HG03442 (cell line): Measurements from ENCODE around the gene PRRT4.

Experiments used
- ATAC-seq: cut with Tn5 transposase; IDR thresholded peaks from one replicate; pipeline ENCODE4 v1.9.1; 2021; ENCODE audit warnings: mild to moderate bottlenecking, moderate library complexity; ENCODE audit not compliant: unreplicated experiment

PRRT4 gene

GRCh38 chr7:128361411-128362379 lies at the start of gene PRRT4:
TSS of gene PRRT4 (minus strand) at chr7:128361690.
- ATAC-seq, result no peak

GRCh38 chr7:128410451-128410753 lies 48.9 kb upstream of the PRRT4 start:
- no peak for ATAC-seq

- peak; percentile 71 for ATAC-seq
Measured at GRCh38 chr7:128409596-128410450, 48.3 kb upstream of the PRRT4 start, which contains the start of gene IMPDH1. TSS of gene IMPDH1 (minus strand) at chr7:128409982. CDS start at chr7:128409901, 81 bp downstream.

GRCh38 chr7:128408709-128409595 lies 47.5 kb upstream of the PRRT4 start:
- no peak for ATAC-seq

- ATAC-seq, result no peak
Measured at GRCh38 chr7:128407751-128408708, 46.5 kb upstream of the PRRT4 start.

GRCh38 chr7:128407233-128407589 lies 45.7 kb upstream of the PRRT4 start:
- no peak for ATAC-seq

- no peak for ATAC-seq
Measured at GRCh38 chr7:128406314-128407232, 45.1 kb upstream of the PRRT4 start.

GRCh38 chr7:128405471-128406313 lies 44.2 kb upstream of the PRRT4 start:
- ATAC-seq, result no peak

- no peak for ATAC-seq
Measured at GRCh38 chr7:128404886-128405470, 43.5 kb upstream of the PRRT4 start.

- no peak for ATAC-seq
Measured at GRCh38 chr7:128404143-128404681, 42.7 kb upstream of the PRRT4 start.

GRCh38 chr7:128403676-128404075 lies 42.2 kb upstream of the PRRT4 start:
- no peak for ATAC-seq

GRCh38 chr7:128402356-128402755 lies 40.9 kb upstream of the PRRT4 start:
- ATAC-seq, result no peak

- ATAC-seq, result no peak
Measured at GRCh38 chr7:128400566-128400965, 39.1 kb upstream of the PRRT4 start.

GRCh38 chr7:128399991-128400390 lies 38.5 kb upstream of the PRRT4 start:
- ATAC-seq, result no peak

- ATAC-seq, result no peak
Measured at GRCh38 chr7:128398841-128399135, 37.3 kb upstream of the PRRT4 start.

- ATAC-seq, result no peak
Measured at GRCh38 chr7:128398016-128398840, 36.7 kb upstream of the PRRT4 start.
